Tracheal epithelial cell (primary cell): ENCODE data around the gene SPESP1. TPM values are rescaled to one million over a fixed set of nuclear protein-coding genes. Genes with fewer than 3 reads are reported as not detected.

Experiments used
- total RNA-seq: library from RNA; depleted of rRNA; stranded (reverse); fragments of >200 nt; gene quantifications from 2 replicates; pipeline ENCODE4 v1.2.1, GENCODE V29; 2014

Gene SPESP1
- total RNA-seq: 5.3 and 16.0 TPM in 2 replicates

DNA sequence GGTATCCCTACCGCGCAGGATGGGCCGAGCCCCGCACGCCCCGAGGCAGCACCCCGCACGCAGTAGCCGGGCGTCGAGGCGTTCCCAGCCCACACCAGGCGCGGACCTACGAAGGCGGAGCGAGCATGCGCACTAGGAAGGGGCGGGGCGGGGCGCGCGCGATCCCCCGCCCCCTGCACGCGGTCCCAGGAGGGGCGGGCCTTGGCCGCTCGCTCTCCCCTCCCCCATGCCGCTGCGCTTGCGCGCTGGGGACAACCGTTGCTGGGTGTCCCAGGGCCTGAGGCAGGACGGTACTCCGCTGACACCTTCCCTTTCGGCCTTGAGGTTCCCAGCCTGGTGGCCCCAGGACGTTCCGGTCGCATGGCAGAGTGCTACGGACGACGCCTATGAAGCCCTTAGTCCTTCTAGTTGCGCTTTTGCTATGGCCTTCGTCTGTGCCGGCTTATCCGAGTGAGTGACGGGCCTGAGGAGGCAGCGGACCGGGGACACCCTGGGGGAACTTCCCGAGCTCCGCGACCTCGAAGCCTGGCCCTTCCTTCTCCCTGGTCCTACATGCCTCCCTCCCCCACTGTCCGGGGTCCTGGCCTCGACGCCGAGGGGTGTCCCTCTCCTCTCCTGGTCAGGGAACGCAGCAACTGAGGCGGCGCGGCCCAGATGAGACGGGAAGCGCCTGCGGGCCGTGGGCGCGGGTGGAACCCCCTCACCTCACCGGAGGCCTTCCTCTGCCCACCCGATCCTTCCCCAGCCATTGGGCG is at the start of gene SPESP1:
SPESP1 (plus strand) TSS at position 258 of the 755 bp plus-strand sequence; CDS start at position 387, 129 bp downstream.

Other genes starting within 250 kb of the SPESP1 start
- 30.6 and 59.9 TPM in 2 replicates for gene ANP32A, start 109.6 kb upstream of the SPESP1 start, total RNA-seq
- gene NOX5, start 84.2 kb downstream of the SPESP1 start, total RNA-seq: under 0.01 TPM in 1 of 2 replicates, not detected in the other
- 12.8 and 31.3 TPM in 2 replicates for gene GLCE, start 230.1 kb downstream of the SPESP1 start, total RNA-seq